HG02798 (cell line): ENCODE results near the gene PLAU.
"Not testable (repeated sequence)": the region's sequence is repeated elsewhere in the genome, so short reads cannot be mapped to it uniquely, and the experiment has no call there.

Experiments
- ATAC-seq: cut with Tn5 transposase; IDR thresholded peaks from one replicate; pipeline ENCODE4 v1.9.1; 2021; ENCODE audit warnings: mild to moderate bottlenecking; ENCODE audit not compliant: unreplicated experiment, poor library complexity

PLAU gene

GRCh38 chr10:73944356-73945100, 33.6 kb downstream of the PLAU start:
- ATAC-seq, result no peak

DNA sequence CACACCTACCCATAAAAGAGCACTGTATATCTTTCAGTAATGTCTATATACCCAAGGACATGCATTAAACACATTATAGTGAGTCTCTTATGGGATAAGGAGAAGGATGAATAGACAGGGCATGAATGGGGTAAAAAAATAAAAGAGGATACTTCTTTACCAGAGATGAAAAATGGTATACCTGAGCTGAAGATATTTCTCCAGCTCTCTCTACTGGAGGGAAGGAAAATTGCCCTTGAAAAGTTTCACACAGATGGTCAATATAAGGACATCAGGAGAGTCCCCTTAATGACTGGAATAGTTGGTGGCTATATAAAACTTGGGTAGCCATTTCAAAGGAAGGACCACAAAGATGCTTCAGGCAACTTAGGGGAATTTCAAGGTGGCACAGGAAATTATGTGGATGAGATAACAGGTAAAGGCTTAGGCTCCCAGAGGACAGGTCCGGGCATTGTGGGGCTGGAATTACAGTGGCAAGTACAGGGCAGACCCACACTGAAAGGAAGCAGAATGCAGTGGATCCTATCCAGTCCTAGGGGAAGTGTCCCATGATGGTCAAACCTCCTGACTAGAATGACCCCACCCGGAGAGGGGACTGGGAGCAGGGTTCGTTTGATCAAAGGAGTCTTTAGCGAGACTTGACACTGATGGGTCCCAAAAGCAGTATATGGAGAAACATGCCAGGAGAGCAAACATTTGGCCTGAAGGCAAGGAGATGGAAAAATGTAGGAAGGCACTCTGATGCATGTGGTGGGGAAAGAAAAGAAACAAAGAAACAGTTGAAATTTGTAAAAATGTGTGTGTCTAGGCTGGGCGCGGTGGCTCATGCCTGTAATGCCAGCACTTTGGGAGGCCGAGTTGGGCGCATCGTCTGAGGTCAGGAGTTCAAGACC, 35.6 kb downstream of the PLAU start:
- ATAC-seq, result no peak

DNA sequence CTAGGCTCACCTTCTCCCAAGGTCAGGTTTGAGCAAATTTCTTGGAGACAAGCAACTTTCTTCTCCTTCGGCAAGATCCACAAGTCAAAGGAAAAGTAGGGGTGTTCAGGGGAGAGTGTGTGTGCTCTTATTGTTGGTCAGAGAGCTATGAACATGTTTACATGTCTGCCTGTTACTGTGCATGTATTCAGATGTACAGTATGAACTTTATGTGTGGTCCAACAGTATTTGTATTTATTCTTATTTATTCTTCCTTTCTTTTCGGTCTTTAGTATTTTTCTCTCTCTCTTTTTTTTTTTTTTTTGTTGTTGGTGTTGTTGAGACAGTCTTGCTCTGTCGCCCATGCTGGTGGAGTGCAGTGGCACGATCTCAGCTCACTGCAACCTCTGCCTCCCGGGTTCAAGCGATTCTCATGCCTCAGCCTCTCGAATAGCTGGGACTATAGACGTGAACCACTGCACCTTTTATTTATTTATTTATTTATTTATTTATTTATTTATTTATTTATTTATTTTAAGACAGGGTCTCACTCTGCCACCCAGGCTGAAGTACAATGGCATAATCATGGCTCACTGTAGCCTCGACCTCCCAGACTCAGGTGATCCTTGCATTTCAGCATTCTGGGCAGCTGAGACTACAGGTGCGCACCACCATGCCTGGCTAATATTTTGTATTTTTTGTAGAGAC, 38.2 kb downstream of the PLAU start:
- ATAC-seq, result no peak

DNA sequence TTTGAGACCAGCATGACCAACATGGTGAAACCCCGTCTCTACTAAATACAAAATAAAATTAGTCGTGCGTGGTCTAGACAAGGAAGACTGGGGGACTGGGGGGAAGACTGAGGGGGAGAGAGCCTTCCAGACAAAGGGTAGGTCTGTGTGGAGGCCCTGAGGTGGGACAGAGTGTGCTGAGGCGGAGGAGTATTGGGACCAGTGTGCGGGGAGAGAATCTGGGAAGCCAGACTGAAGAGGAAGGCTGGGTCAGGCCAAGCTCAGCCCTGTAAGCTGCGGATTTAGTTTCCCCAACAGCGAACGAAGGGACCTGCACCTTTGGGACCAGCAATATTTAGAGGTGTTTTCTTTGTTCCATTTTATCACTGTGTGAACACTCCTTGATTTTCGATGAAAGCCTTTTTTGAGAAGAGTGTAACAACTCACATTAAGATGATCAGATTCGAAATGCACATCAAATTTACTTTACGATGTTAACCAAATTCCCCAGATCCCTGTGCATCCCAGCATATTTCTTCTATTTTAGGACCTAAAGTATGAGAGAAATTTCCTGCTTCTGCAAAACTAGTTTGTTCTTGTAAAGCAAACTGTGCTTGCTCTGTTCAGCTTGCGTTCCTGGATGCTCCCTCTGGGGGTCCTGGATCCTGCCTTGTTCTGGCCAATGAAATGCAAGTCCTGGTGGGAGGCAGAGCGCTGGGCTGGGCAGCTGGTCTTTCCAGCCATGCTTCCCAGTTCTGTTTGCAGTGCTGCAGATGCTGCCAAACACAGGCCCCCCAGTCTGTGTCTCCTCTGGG, 39.4 kb downstream of the PLAU start:
- no peak for ATAC-seq

DNA sequence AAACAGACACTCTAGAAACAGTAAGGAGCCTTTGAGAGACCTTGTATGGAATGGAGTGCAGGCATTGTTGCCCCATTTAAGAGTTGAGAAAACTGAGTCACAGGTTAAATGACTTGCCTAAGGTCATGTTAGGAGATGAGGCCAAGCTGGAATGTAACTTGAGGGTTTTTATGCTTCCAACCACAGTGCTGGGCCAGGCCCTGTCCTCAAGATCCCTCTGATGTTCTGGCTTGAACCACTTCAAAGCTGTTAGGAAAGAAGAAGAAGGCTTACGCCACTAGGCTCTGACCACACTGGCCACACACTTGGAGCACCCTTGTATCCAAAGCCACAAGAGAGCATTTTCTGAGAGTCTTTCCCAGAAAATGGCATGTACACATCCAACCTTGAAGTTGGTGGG, 42.7 kb downstream of the PLAU start:
- no peak for ATAC-seq

DNA sequence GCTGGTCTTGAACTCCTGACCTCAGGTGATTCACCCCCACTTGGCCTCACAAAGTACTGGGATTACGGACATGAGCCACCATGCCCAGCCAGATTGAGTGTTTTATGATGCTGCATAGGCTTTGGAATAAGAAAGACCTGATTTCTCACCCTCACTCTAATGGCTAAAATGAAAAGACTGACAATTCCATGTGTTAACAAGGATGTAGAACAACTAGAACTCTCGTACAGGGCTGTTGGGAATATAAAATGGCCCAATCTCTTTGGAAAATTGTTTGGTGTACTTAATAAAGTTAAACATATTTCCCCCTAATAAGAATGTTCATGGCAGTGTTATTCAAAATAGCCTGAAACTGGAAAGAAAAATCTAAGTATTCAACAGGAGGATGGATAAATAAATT, 43.8 kb downstream of the PLAU start:
- no peak for ATAC-seq

GRCh38 chr10:73955719-73956118, 44.8 kb downstream of the PLAU start:
- ATAC-seq, result no peak

DNA sequence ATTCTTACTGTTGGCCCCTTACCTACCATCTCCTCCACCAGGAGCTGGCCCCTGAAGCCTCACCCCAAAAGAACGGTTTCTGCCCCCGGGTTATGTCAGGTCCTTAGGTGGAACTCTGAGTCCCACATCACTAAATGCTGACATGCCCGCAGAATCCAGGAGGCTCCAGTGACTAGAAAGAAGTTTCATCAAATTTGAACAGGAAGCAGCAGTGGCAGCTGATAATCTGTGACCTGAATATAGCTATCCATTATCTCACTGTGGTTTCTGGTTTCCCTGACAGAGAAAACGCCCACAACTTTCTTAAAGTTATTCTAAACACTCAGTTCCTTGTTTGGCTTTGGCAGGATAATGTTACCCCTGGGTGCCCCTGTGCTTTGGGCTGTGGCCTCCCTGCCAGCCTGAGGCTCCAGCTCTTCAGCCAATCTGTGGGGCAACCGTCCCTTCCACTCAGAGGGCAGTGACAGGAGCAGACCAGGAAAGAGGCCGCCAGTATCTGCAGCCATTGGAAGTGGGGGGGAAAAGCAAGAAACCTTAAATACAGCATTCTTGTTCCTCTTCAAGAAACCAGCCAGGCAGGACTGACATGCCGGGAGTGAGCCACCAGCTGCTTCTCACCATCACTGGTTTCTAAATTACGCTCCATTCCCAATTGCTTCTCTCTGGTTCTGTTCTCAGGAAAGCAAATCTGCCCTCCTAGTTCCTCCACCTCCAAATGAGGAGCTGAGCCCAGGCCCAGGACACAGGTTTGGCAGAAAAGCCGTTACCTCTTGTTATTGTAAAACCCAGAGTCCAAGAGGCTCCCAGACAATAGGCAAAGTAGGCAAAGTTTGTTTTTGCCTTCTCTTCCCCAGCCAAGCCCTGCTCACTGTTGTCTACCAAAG, 45.8 kb downstream of the PLAU start:
- ATAC-seq, result peak; percentile 38

DNA sequence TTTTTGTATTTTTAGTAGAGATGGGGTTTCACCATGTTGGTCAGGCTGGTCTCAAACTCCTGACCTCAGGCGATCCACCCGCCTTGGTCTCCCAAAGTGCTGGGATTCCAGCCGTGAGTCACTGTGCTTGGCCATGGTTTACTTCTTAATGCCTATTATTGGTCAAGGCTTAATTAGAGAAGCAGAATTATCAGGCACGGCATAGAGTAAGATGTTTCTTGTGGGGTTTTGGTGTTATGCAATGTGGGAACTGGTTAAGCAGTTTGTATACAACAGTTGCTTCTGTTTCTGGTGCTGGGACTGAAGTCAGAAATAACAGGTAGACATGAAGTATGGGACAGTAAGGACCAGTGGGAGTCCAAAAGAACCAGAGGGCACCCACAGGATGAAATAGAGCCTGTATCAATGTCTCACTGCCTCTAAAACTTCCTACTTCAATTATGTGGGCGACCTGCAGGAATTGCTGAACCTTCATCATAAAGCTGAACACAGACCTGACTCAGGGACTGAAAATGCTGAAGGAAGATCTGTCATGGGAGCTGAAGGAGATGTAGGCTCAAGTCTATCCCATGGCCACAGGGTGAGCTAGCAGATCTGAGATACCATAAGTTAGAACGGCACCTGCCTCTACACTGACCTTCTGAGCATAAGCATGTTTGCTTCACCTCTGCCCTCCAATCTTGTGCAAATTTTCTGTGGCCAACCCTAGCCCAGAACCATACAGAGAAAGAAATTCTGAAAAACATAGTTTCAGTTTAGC, 48.7 kb downstream of the PLAU start:
- peak; percentile 53 for ATAC-seq

DNA sequence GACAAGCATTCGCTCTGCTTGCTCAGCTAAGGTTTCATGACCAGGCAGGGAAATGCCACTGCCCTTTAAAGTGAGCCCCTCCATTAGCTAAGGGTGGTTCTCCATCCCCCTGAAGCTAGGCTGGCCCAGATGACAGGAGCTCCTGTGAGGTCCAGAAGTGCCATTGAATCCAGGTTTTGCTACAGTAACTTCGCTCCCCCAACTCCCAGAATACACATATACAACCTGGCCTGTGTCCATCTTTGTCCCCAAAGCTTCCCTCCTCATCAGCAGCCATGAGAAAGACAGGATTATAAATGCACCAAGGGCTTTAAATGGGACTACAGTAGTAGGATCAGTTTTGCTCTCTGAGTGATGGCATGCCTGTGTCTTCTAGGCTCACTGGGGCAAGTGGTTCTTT, 51.5 kb downstream of the PLAU start:
- no peak for ATAC-seq

GRCh38 chr10:73963533-73963932, 52.6 kb downstream of the PLAU start:
- ATAC-seq, result not testable (repeated sequence)

DNA sequence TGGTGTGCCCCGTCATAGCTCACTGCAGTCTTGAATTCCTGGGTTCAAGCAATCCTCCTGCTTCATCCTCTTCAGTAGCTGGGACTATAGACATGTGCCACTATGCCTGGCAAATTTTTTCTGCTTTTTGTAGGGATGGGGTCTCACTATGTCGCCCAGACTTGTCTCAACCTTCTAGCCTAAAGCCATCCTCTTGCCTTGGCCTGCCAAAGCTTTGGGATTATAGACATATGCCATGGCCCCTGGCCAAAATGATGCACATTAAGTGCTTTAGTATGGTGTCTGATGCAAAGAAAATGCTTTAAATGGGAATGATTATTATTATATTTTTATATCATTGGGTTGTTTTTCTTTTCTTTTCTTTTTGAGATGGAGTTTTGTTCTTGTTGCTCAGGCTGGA, 53.8 kb downstream of the PLAU start:
- ATAC-seq, result no peak

DNA sequence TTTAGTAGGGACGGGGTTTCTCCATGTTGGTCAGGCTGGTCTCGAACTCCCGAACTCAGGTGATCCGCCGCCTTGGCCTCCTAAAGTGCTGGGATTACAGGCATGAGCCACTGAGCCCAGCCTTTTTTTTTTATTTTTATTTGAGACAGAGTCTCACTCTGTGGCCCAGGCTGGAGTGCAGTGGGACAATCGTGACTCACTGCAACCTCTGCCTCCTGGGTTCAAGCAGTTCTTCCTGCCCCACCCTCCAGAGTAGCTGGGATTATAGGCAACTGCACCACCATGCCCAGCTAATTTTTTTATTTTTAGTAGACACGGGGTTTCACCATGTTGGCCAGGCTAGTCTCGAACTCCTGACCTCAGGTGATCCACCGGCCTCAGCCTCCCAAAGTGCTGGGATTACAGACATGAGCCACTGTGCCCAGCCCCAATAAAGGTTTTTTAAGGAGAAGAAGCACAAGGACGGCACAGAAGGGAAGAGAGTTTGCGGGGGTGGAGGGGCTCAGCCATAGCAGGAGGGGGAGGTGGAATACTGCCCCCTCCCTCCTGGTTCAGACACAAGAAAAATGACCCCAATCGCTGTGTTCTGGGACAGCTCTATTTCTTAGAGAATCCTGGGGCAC, 54.4 kb downstream of the PLAU start:
- ATAC-seq, result not testable (repeated sequence)

DNA sequence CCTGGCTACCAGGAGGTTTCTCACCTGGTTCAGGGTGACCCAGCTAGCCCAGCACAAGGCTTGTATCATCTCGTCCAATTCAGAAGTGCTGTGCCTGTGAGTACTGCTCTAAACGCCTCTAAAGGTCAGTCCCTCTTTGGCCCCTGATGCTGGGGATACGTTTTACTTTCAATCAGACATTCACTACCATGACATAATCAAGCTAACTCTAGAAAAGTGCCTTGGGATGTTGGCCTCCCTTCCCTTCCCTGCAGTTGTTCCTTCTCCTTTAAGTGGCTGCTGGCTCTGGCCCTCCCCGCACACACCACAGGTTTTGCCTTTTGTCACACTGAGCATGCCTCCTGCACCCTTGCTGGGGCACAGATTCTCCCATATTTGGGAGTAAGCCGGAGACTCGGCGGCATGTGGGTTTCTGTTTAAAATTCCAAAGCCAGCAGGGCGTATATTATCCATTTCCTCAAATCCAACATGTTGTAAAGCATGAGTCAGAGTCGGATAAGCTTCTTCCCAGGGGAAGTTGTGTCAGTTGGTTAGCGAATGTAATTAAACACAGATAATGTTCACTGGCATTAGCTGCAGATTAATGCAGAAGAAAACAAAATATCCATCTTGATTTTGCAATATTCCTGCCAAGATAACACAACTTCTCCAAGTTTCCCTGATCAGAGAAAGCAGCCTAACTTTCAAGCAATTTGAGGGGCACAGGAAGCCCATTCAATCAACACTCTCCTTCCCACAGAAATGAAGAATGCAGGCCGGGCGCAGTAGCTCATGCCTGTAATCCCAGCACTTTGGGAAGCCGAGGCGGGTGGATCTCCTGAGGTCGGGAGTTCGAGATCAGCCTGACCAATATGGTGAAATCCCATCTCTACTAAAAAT, 55.2 kb downstream of the PLAU start:
- no peak for ATAC-seq

DNA sequence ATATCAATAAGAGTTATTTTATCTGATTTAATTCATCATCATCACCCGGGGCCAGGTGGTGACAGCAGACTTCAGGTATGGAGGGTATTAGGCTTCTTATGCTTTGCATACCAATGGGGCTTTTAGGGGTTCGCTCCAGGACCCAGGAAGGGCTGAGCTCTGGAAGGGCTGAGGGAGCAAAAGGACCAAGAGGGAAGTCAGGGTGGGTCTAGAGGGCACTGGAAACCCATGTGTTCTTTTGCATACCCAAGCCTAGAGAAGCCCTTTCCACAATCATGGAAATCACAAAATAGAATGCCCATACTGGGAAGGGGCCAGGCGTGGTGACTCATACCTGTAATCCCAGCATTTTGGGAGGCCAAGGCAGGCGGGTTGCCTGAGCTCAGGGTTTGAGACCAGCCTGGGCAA, 56.1 kb downstream of the PLAU start:
- no peak for ATAC-seq
